GM13977 (cell line): ENCODE data around the gene ABL2.

Source experiments
- DNase-seq: peaks from one replicate; pipeline ENCODE4 v3.0.0; 2012; ENCODE audit warnings: low spot score
- CTCF ChIP-seq: IDR thresholded peaks from 2 replicates; pipeline ENCODE4 v1.5.1; 2012; ENCODE audit warnings: mild to moderate bottlenecking, control low read depth; ENCODE audit not compliant: insufficient read depth; ENCODE audit errors: extremely low read depth, missing control alignments
- in situ Hi-C: fragments of 300-500 bp; cut with MboI; formaldehyde crosslinking; loops from one replicate; pipeline ENCODE4 v1.12.0; 2022; ENCODE audit warnings: low sequenced_read_pairs, low pct_unique_long_range_greater_than_20kb, mixed read lengths, inconsistent platforms; ENCODE audit not compliant: unreplicated experiment

The ABL2 gene

GRCh38 chr1:179103999-179104398 is 125.5 kb downstream of the ABL2 start:
- in situ Hi-C loops, result no loop called here

DNA sequence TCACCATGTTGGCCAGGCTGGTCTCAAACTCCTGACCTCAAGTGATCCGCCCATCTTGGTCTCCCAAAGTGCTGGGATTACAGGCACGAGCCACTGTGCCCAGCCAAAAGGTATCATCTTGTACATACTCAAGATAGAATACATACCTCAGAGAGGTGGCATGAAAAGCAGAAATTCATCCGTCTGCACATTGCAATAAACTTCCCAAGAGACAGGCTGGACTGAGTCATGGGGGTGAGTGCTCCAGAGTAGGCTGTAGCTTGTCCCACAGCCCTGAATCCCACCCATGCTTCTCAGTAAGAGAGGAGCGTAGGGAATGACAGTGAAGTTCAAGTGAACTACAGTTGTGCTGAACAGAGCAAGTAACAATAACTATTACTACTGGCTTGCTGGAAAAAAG is 127.9 kb downstream of the ABL2 start:
- DNase-seq, result no peak
- in situ Hi-C loops, result no loop called here
- TF ChIP-seq CTCF, result no peak

More at GRCh38 chr1:179103999-179104398, 125.5 kb downstream of the ABL2 start:
- DNase-seq, result no peak
- no peak for TF ChIP-seq CTCF

DNA sequence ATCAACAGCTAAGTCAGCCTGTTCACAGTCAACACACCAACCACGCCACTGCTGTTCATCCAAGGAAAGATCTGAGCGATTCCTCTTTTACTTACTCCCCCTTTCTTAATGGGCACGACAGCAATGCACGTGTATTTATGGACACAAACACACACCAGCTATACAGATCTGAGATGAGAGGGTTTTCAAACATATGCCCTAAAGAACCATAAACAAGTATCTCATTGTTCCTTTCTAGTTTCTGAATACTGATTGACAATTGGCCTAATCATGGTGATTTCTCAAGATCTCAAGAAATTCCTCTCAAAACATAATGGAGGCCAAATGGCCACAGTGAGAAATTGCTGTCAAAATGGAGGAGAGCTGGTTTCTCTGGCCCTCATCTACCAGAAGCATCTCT is 129.6 kb downstream of the ABL2 start:
- TF ChIP-seq CTCF, result no peak
- DNase-seq, result no peak
- in situ Hi-C loops, result no loop called here

DNA sequence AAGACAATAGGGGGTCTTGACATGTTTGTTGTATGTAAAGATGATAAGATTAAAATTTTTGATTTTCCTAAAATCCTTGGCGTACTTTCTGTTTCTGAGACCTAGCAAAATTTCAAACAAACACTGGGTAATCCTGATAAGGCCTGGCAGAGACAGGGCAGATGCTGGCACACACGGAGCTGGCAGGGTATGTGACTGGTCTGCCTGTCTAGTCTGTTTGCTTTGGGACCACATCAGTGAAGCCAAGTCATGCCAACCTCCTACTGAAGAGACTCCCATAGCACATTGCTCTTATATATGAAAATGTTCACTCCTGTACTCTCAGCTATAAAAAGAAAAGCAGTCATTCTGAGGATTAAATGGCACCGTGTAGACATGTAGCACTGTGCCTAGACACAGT is 133.6 kb downstream of the ABL2 start:
- DNase-seq, result no peak
- no peak for TF ChIP-seq CTCF
- in situ Hi-C loops, result no loop called here

DNA sequence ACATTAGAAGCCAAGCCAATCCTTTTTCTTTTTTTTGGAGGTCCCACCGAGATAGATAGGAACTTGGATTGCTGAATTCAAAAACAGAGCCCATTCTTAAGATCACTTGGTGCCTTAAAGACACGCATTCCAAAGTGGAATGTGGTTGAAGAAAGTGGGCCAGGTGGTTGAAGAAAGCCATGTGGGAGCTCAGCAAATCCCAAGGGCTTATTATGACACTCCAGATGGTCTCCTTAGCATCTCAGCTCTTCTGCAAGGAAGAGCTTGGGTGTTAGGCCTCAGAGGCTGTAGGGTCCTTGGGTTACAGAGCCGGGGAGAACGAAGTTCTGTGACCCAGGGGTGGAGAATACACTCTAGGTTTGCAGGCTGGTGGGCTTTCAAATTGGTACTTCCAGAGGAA is 134.1 kb downstream of the ABL2 start:
- in situ Hi-C loops, result no loop called here
- no peak for TF ChIP-seq CTCF
- DNase-seq, result no peak

DNA sequence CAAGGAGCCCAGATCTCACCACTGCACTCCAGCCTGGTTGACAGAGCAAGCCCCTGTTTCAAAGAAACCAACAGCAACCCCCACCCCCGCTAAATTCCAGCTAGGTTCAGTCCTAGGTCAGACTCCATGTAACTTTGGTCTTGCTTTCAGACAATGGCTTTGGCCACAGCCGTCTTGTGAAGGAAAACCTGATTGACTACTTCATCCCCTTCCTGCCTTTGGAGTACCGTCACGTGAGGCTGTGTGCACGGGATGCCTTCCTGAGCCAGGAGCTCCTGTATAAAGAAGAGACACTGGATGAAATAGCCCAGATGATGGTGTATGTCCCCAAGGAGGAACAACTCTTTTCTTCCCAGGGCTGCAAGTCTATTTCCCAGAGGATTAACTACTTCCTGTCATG is 134.7 kb downstream of the ABL2 start:
- TF ChIP-seq CTCF, result no peak
- DNase-seq, result no peak
- in situ Hi-C loops, result no loop called here

GRCh38 chr1:179092896-179093461 is 136.5 kb downstream of the ABL2 start:
- no peak for TF ChIP-seq CTCF
- in situ Hi-C loops, result no loop called here
- no peak for DNase-seq
